Measurements from ENCODE around the gene LAMC3. TPM values are rescaled to one million over a fixed set of nuclear protein-coding genes. Genes with fewer than 3 reads are reported as not detected.

LAMC3 gene
- total RNA-seq, 3 donors from 2014 or later: 0.58 to 0.73 (median 0.69) TPM

GRCh38 chr9:131038256-131039128 lies 29.5 kb downstream of the LAMC3 start:
- intact Hi-C loops (cut with DNase I, micrococcal nuclease): no loop called here
- Histone ChIP-seq H3K36me3 (ENCODE audit: low read depth) (no peaks in the 10 kb centered on the region), H3K9me3 (no peaks in the 10 kb centered on the region), H3K4me1 (ENCODE audit: low read depth) (no peaks in the 10 kb centered on the region), H3K4me3 (no peak overlapping the region)
- no peak for DNase-seq
- ATAC-seq: no peak
- TF ChIP-seq CTCF (IDR thresholded peaks at IDR 0.05): no peak

- ATAC-seq: no peak
- DNase-seq: no peak
- no peaks in the 10 kb centered on the region for H3K36me3 ChIP-seq (ENCODE audit: low read depth)
- no peaks in the 10 kb centered on the region for H3K4me1 ChIP-seq (ENCODE audit: low read depth)
- no peaks in the 10 kb centered on the region for H3K9me3 ChIP-seq
- intact Hi-C loops (cut with DNase I, micrococcal nuclease): no loop called here
- H3K4me3 ChIP-seq: no peak overlapping the region
- TF ChIP-seq CTCF (IDR thresholded peaks at IDR 0.05): no peak
Measured at GRCh38 chr9:131039129-131039954, 30.4 kb downstream of the LAMC3 start.

- Histone ChIP-seq H3K4me1 (ENCODE audit: low read depth) (no peaks in the 10 kb centered on the region), H3K4me3 (no peak overlapping the region), H3K36me3 (ENCODE audit: low read depth) (no peaks in the 10 kb centered on the region), H3K9me3 (no peaks in the 10 kb centered on the region)
- DNase-seq (no peak), ATAC-seq (no peak)
- intact Hi-C loops (cut with DNase I, micrococcal nuclease): loop anchor here in 1 of 2 donors (10.0 kb wide), 1 partner anchor 338 kb away; no protein-coding TSS in a partner anchor
- no peak for TF ChIP-seq CTCF (IDR thresholded peaks at IDR 0.05)
Measured at GRCh38 chr9:131042666-131043065, 33.7 kb downstream of the LAMC3 start.

- Histone ChIP-seq H3K4me3 (no peak overlapping the region), H3K36me3 (ENCODE audit: low read depth) (no peaks in the 10 kb centered on the region), H3K9me3 (no peaks in the 10 kb centered on the region), H3K4me1 (ENCODE audit: low read depth) (no peaks in the 10 kb centered on the region)
- ATAC-seq (peak; percentile 27), DNase-seq (no peak)
- intact Hi-C loops (cut with DNase I, micrococcal nuclease): loop anchor here in 1 of 2 donors (10.0 kb wide), 1 partner anchor 338 kb away; no protein-coding TSS in a partner anchor
- no peak for TF ChIP-seq CTCF (IDR thresholded peaks at IDR 0.05)
Measured at GRCh38 chr9:131043087-131043486, 34.1 kb downstream of the LAMC3 start.

- Histone ChIP-seq H3K4me3 (no peak overlapping the region), H3K9me3 (no peaks in the 10 kb centered on the region), H3K4me1 (ENCODE audit: low read depth) (no peaks in the 10 kb centered on the region), H3K36me3 (ENCODE audit: low read depth) (no peaks in the 10 kb centered on the region)
- DNase-seq (no peak), ATAC-seq (no peak)
- intact Hi-C loops (cut with DNase I, micrococcal nuclease): loop anchor here in 1 of 2 donors (10.0 kb wide), 1 partner anchor 339 kb away; no protein-coding TSS in a partner anchor
- no peak for TF ChIP-seq CTCF (IDR thresholded peaks at IDR 0.05)
Measured at GRCh38 chr9:131043646-131044045, 34.7 kb downstream of the LAMC3 start.

Data from mucosa of descending colon (tissue), 3 donors.